Lung (tissue), 12 donors: Measurements from ENCODE around the gene SEMA5A. TPM values are rescaled to one million over a fixed set of nuclear protein-coding genes. Genes with fewer than 3 reads are reported as not detected.
A peak's percentile ranks its signal among the peaks of the same experiment; 100 is the strongest.

Experiments
- ATAC-seq: fragments of 200-7000 bp; cut with Tn5 transposase; one replicate; pipeline ENCODE4 v1.9.1; 2020; ENCODE audit warnings: moderate number of reproducible peaks; ENCODE audit not compliant: insufficient read depth, low FRiP score
- DNase-seq, 3 donors: peaks; one replicate each; pipeline ENCODE4 v3.0.0-alpha.2; 2013 to 2017
- H3K27ac ChIP-seq, 2 donors: one replicate each; pipeline ENCODE4 v1.5.1; 2013; ENCODE audit warnings: mild to moderate bottlenecking in 2 of 2, moderate library complexity in 2 of 2, control low read depth in 1 of 2, inconsistent platforms in 1 of 2, low read depth in 1 of 2, low read length in 1 of 2
- H3K27me3 ChIP-seq, 3 donors: one replicate each; pipeline ENCODE4 v1.5.1; 2013; ENCODE audit warnings: low read length in 2 of 3; ENCODE audit not compliant: control insufficient read depth in 3 of 3, insufficient read depth in 3 of 3
- H3K36me3 ChIP-seq, 4 donors: one replicate each; pipeline ENCODE4 v1.5.1; 2013; ENCODE audit warnings: low read length in 4 of 4, mild to moderate bottlenecking in 1 of 4, moderate library complexity in 1 of 4; ENCODE audit not compliant: control insufficient read depth in 4 of 4, insufficient read depth in 4 of 4
- H3K4me1 ChIP-seq, 5 donors: one replicate each; pipeline ENCODE4 v1.5.1; 2013; ENCODE audit warnings: low read length in 5 of 5, mild to moderate bottlenecking in 2 of 5, moderate library complexity in 1 of 5; ENCODE audit not compliant: control insufficient read depth in 5 of 5, insufficient read depth in 5 of 5
- H3K4me3 ChIP-seq: one replicate; pipeline ENCODE4 v1.5.1; 2013; ENCODE audit warnings: mild to moderate bottlenecking, control low read depth, moderate library complexity
- H3K9ac ChIP-seq, 2 donors: one replicate each; pipeline ENCODE4 v1.5.1; 2013; ENCODE audit warnings: low read length in 2 of 2, control low read depth in 1 of 2; ENCODE audit not compliant: insufficient read depth in 1 of 2
- H3K9me3 ChIP-seq, 4 donors: one replicate each; pipeline ENCODE4 v1.5.1; 2013; ENCODE audit warnings: low read length in 3 of 4, mild to moderate bottlenecking in 1 of 4, moderate library complexity in 1 of 4; ENCODE audit not compliant: control insufficient read depth in 4 of 4, insufficient read depth in 3 of 4
- CTCF ChIP-seq: IDR thresholded peaks from 2 replicates; pipeline ENCODE4 v1.5.1; 2012; ENCODE audit warnings: mild to moderate bottlenecking; ENCODE audit errors: control extremely low read depth, extremely low read depth
- WGBS, 2 donors: extraction: QIAGEN DNeasy Blood & Tissue Kit; methylation state at CpG; one replicate each; pipeline ENCODE4 v1.1.7; 2013; 5-methylcytosine and 5-hydroxymethylcytosine counted together
- polyA plus RNA-seq, 2 donors: library from polyadenylated mRNA; stranded (reverse); fragments of 200-250 nt; gene quantifications; one replicate each; pipeline ENCODE4 v1.2.1, GENCODE V29; 2013
- total RNA-seq, 2 donors: library from RNA; depleted of rRNA in 1 of 2; stranded (reverse); fragments of >200 nt in 1 of 2; gene quantifications; one replicate each; pipeline ENCODE4 v1.2.1, GENCODE V29; 2014 to 2021
- donor health status: control.
- donor health status: control.
- donor health status: Bipolar disorder and iron deficiency.
- donor health status: healthy.
- donor health status: DM: yes; HTN: yes; CAD: no.

SEMA5A gene
- total and polyA plus RNA-seq, 4 donors, result 3.1 to 44.9 (median 13.7) TPM

- Histone ChIP-seq H3K27ac (no peak overlapping the region), H3K27me3 (no peaks in the 10 kb centered on the region), H3K4me1 (peaks cover 0 to 6% (median 0%) of the 10 kb centered on the region in 5 donors), H3K9ac (no peak overlapping the region), H3K36me3 (peaks cover 0 to 3% (median 0%) of the 10 kb centered on the region in 4 donors), H3K4me3 (no peak overlapping the region), H3K9me3 (peaks cover 0 to 3% (median 0%) of the 10 kb centered on the region in 4 donors)
- no peak for TF ChIP-seq CTCF
- DNase-seq (no peak), ATAC-seq (no peak)
- 66 to 86% methylated on average over 2 of the region's 2 CpGs for WGBS, 2 donors
These were observed 130.3 kb downstream of the SEMA5A start for GRCh38 chr5:9415566-9415965.

GRCh38 chr5:9415091-9415490, 130.8 kb downstream of the SEMA5A start:
- H3K36me3 ChIP-seq, result peaks cover 0 to 3% (median 0%) of the 10 kb centered on the region in 4 donors
- no peak overlapping the region for H3K27ac ChIP-seq
- 83 to 88% methylated on average over 3 of the region's 3 CpGs for WGBS, 2 donors
- TF ChIP-seq CTCF, result no peak
- H3K9me3 ChIP-seq, result peaks cover 0 to 3% (median 0%) of the 10 kb centered on the region in 4 donors
- no peak overlapping the region for H3K4me3 ChIP-seq
- ATAC-seq, result no peak
- no peaks in the 10 kb centered on the region for H3K27me3 ChIP-seq
- peaks cover 0 to 8% (median 0%) of the 10 kb centered on the region in 5 donors for H3K4me1 ChIP-seq
- no peak for DNase-seq
- H3K9ac ChIP-seq, result no peak overlapping the region

- no peak for ATAC-seq
- WGBS, 2 donors, result 74 to 89% methylated on average over 4 of the region's 4 CpGs
- Histone ChIP-seq H3K9ac (no peak overlapping the region), H3K4me3 (no peak overlapping the region), H3K27ac (no peak overlapping the region), H3K36me3 (no peaks in the 10 kb centered on the region), H3K9me3 (no peaks in the 10 kb centered on the region), H3K4me1 (peaks cover 0 to 8% (median 0%) of the 10 kb centered on the region in 5 donors), H3K27me3 (no peaks in the 10 kb centered on the region)
- TF ChIP-seq CTCF, result no peak
- peak in 1 of 3 donors; percentile 81 for DNase-seq
These were observed 134.7 kb downstream of the SEMA5A start for GRCh38 chr5:9411142-9411541.

- no peak for TF ChIP-seq CTCF
- Histone ChIP-seq H3K27me3 (no peaks in the 10 kb centered on the region), H3K4me3 (no peak overlapping the region), H3K9me3 (no peaks in the 10 kb centered on the region), H3K9ac (no peak overlapping the region), H3K36me3 (no peaks in the 10 kb centered on the region), H3K4me1 (peaks cover 0 to 8% (median 0%) of the 10 kb centered on the region in 5 donors), H3K27ac (no peak overlapping the region)
- DNase-seq, result no peak
- ATAC-seq, result no peak
- 68 to 86% methylated on average over 10 of the region's 10 CpGs for WGBS, 2 donors
These were observed 136.4 kb downstream of the SEMA5A start for GRCh38 chr5:9409413-9409960.
